Right renal pelvis (tissue), 4 donors: ENCODE results near the gene CFLAR. TPM values are rescaled to one million over a fixed set of nuclear protein-coding genes. Genes with fewer than 3 reads are reported as not detected.

Experiments
- DNase-seq, 4 donors: peaks; one replicate each; pipeline ENCODE4 v3.0.0-alpha.2; 2013; ENCODE audit warnings: low read depth in 4 of 4, low spot score in 3 of 4, missing footprints in 1 of 4
- polyA plus RNA-seq, 4 donors: library from polyadenylated mRNA; unstranded; fragments of 120-200 nt; gene quantifications; one replicate each; pipeline ENCODE4 v1.2.1, GENCODE V29; 2013; ENCODE audit not compliant: insufficient read length in 4 of 4

The CFLAR gene
- polyA plus RNA-seq, 4 donors = 50.4 to 62.9 (median 55.9) TPM

DNA sequence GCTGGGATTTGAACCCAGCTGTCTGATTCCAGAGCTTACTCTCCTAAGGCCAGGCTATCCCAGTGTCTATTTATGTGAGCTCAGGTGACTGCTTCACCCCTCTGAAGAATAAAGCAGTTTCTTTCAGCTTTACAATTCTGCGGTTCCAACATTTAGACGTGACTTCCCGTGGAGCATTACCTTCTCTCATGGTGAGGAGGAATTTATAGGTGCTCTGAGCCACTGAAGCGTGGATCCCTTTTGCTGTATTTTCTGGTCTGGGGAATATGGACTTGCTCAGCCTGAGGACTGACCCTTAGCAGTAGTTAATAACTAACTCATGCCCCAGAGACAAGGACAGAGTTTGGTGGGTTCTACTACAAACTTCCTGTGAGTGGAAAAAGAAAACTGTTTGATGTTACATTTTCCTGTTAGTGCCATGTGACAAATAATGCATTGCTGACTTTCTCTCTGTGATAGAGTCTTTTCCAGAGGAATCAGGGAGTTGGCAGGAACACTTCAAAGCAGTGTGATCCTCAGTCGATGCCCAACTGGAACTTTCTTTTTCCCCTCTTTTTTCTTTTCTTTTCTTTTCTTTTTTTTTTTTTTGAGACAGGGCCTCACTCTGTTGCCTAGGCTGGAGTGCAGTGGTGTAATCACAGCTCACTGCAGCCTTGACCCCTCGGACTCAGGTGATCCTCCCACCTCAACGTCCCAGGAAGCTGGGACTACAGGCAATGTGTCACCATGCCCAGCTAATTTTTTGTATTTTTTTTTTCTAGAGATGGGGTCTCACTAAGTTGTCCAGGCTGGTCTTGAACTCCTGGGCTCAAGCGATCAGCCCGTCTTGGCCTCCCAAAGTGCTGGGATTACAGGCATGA is 88.9 kb downstream of the CFLAR start:
- peak in 2 of 4 donors; percentile 47 to 59 for DNase-seq

DNA sequence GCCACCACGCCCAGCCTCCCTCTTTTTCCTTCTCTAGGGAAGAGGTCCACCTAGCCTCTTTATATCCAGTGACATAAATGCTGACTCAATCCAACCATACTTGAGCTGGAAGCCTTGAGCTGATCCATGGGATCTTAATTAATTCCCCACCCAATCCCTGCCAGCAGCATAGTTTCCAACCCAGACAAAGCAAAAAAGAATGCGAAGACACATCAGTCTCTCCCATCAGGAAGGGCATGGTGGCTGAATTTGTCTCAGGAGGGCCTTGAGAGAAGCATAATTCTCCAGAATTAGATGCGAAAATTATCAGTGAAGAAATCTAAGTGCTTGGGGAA is 89.5 kb downstream of the CFLAR start:
- DNase-seq = no peak

DNA sequence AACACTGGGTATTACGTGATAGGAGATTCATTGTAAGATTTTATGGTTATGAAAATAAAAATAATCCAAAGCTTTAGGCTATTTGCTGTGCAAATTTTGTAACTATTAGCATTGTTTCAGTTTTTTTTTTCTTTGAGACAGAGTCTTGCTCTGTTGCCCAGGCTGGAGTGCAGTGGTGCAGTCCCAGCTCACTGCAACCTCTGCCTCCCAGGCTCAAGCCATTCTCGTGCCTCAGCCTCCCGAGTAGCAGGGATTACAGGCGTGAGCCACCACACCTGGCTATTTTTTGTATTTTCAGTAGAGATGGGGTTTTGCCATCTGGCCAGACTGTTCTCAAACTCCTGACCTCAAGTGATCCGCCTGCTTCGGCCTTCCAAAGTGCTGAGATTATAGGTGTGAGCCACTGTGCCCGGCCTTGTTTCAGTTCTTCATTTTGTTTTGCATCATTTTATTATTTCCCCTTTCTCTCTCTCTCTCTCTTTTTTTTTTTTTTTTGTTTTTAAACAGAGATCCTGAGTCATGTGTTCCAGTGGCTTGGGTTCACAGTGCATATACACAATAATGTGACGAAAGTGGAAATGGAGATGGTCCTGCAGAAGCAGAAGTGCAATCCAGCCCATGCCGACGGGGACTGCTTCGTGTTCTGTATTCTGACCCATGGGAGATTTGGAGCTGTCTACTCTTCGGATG is 92.7 kb downstream of the CFLAR start:
- DNase-seq = no peak

DNA sequence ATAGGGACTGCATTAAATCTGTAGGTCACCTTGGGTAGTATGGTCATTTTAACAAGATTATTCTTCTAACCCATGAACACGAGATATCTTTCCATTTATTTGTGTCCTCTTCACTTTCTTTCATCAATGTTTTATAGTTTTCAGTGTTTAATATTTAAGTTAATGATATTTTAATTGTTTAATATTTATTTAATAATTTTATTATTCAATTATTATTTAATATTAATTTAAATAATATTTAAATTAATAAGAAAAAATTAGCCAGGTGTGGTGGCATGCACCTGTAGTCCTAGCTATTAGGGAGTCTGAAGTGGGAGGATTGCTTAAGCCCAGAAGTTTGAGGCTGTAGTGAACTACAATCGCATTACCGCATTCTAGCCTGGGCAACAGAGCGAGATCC is 100.0 kb downstream of the CFLAR start:
- no peak for DNase-seq

DNA sequence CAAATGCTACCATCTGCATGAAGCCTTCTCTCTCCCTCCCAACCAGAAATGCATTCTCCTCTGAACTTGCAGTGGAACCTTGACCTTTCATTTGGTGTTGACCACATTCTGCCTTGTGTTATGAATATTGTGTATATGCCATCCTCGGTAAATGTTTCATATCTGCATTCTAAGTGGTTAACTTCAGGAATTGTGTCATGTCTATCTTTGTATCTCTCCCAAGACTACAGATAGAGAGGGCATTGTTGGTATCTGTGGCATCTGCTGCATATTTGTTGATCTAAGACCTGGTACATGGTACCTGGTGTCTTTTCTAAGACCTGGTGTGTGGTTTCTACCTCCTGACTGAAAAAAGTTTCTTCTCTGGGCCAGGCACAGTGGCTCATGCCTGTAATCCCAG is 101.0 kb downstream of the CFLAR start:
- DNase-seq = no peak

DNA sequence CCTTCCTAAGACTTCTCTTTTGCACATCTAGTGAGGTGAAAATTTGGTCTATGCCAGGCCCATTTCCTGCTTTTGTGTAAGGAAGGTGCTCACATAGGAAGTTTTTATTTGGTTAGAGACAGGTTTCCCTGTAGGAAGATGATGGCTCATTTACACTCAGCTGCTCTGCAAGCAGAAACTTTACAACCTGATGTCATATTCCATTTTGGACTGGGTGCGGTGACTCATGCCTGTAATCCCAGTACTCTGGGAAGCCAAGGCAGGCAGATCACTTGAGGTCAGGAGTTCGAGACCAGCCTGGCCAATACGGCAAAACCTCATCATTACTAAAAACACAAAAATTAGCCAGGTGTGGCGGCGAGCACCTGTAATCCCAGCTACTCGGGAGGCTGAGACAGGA is 102.8 kb downstream of the CFLAR start:
- DNase-seq = no peak

DNA sequence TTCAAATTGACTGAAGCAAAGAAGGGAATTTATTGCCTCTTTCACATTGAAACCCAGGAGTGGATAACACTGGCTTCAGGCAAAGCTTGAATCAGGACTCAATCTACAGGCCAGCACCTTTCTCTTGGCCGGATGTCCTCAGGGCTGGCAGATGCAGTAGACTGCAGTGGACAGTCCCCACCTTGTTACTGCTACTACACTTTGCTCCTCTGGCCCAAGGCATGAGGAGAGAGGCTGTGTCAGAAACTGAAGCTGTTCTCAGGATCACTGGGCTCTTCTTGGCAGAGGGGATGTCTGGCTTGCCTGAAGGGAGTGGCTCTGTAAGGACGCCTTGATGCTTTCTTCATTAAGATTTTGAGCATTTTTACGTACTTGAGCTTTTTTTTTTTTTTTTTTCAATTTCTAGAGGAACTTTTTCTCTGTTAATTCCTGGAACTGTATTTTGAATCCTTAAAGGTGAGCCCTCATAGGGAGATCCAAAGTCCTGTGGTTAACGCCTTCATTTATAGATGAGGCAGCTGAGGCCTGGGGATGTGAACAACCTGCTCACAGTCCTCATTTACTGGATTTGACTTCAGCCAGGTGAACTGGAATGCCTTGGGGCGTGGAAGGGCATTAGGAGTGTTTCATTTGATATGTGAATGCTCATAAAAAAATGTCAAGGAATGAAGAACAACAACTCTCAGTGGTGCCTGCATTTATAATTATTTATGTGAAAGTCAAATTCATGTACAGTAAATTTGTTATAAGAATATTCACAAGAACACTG is 103.5 kb downstream of the CFLAR start:
- DNase-seq = no peak

DNA sequence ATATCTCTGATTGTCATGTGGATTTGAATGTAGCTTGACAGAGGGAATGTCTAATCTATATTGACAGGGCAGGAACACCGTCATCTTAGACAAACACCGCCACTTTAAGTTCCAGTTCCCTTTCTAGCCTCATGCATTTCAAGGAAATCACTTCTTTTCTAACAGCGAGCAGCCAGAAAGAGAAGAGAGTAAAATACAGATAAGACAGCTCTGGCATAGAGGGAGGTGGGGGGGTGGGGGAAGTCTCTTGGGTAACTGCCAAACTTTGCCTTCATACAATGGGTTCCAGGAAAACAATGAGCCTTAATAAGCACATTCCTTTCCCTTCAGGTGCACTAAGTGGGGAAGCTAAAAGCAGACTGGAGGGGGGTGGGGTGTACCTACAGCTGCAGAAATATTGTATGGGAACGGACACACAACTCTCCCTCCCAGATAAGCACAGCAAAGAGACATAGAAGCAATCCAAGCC is 104.2 kb downstream of the CFLAR start:
- DNase-seq = no peak

DNA sequence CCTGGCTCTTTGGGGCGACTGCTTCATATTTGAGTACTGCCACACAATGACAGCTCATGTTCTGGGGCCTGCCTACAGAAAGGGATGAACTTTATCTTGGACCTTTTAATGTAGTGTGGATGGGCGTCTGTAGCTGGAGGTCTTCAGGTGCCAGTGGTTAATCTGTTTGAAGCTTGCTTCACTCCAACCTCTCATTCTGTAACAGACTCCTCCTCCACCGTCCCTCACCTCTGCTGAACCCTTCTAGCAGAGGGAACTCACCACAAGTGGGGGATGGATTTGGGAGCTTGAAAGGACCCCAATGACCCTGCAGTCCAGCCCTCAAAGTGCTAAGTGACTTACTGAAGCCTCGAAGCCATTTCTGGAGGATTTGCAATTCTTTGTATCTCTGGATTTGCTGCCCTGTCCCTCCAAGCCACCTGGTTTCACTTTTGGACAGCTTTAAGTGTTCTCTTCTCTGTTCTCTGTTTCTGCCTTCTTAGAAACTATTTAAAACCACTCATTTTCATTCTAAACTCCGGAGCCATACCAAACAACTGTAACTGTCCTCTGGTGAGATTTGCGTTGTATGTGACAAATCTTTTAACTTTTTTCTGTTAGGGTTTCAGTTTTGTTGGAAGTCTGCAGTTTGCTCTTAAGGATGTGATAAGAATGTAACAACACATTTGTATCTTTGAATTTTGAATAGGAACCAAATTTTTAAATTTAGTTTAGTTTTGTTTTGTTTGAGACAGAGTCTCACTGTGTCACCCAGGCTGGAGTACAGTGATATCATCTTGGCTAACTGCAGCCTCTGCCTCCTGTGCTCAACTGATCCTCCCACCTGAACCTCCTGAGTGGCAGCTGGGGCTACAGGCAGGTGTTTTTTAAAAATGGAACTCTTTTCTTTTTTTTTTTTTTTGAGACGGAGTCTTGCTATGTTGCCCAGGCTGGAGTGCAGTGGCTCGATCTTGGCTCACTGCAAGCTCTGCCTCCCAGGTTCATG is 107.4 kb downstream of the CFLAR start:
- no peak for DNase-seq

Other genes starting within 250 kb of the CFLAR start
- gene PPIL3, start 227.1 kb upstream of the CFLAR start, polyA plus RNA-seq = 10 to 100 TPM; 44.6 to 79.9 (median 66.0) TPM
- 10 to 100 TPM; 38.6 to 49.7 (median 44.7) TPM for gene NIF3L1, start 226.8 kb upstream of the CFLAR start, polyA plus RNA-seq
- 10 to 100 TPM; 25.9 to 33.1 (median 31.0) TPM for gene ORC2, start 152.5 kb upstream of the CFLAR start, polyA plus RNA-seq
- 10 to 100 TPM; 12.4 to 16.4 (median 15.7) TPM for gene HYCC2, start 44.5 kb upstream of the CFLAR start, polyA plus RNA-seq
- 100 to 1,000 TPM; 122 to 140 (median 125) TPM for gene NDUFB3, start 44.2 kb upstream of the CFLAR start, polyA plus RNA-seq
- 1 to 10 TPM; 7.3 to 8.8 (median 7.8) TPM for gene CASP10, start 67.0 kb downstream of the CFLAR start, polyA plus RNA-seq
- gene CASP8, start 144.4 kb downstream of the CFLAR start, polyA plus RNA-seq = 10 to 100 TPM; 11.6 to 16.1 (median 14.9) TPM
- 1 to 10 TPM; 1.4 to 2.8 (median 1.8) TPM for gene FLACC1, start 241.2 kb downstream of the CFLAR start, polyA plus RNA-seq